GM18511 (cell line): Measurements from ENCODE around the gene PDCD4.

Source experiments
- ATAC-seq: cut with Tn5 transposase; IDR thresholded peaks from one replicate; pipeline ENCODE4 v1.9.1; 2021; ENCODE audit warnings: mild to moderate bottlenecking, moderate library complexity; ENCODE audit not compliant: unreplicated experiment

Gene PDCD4

GRCh38 chr10:110871298-110872084 is at the start of gene PDCD4:
Gene PDCD4, plus strand, starts transcription at chr10:110871928. Its CDS starts 4,100 bp downstream, at chr10:110876028.
- ATAC-seq = peak; percentile 80

- ATAC-seq = no peak
Measured at GRCh38 chr10:110822035-110822711, 49.6 kb upstream of the PDCD4 start.

GRCh38 chr10:110822712-110823311 is 48.9 kb upstream of the PDCD4 start:
- no peak for ATAC-seq

GRCh38 chr10:110824152-110824441 is 47.6 kb upstream of the PDCD4 start:
- ATAC-seq = no peak

GRCh38 chr10:110824660-110825059 is 47.1 kb upstream of the PDCD4 start:
- ATAC-seq = no peak

- ATAC-seq = no peak
Measured at GRCh38 chr10:110825508-110825907, 46.2 kb upstream of the PDCD4 start.

- ATAC-seq = no peak
Measured at GRCh38 chr10:110827410-110827809, 44.3 kb upstream of the PDCD4 start.

- no peak for ATAC-seq
Measured at GRCh38 chr10:110827875-110828274, 43.9 kb upstream of the PDCD4 start.

- ATAC-seq = no peak
Measured at GRCh38 chr10:110828525-110828924, 43.2 kb upstream of the PDCD4 start.

- no peak for ATAC-seq
Measured at GRCh38 chr10:110829721-110830410, 41.9 kb upstream of the PDCD4 start.

GRCh38 chr10:110833234-110833940 is 38.3 kb upstream of the PDCD4 start:
- no peak for ATAC-seq

GRCh38 chr10:110833941-110834628 is 37.6 kb upstream of the PDCD4 start:
- ATAC-seq = no peak

GRCh38 chr10:110834629-110835301 is 37.0 kb upstream of the PDCD4 start:
- no peak for ATAC-seq

GRCh38 chr10:110835841-110836240 is 35.9 kb upstream of the PDCD4 start:
- no peak for ATAC-seq

- no peak for ATAC-seq
Measured at GRCh38 chr10:110836706-110837105, 35.0 kb upstream of the PDCD4 start.

- no peak for ATAC-seq
Measured at GRCh38 chr10:110837418-110838171, 34.1 kb upstream of the PDCD4 start.

- no peak for ATAC-seq
Measured at GRCh38 chr10:110840225-110840922, 31.4 kb upstream of the PDCD4 start.

GRCh38 chr10:110840923-110841428 is 30.8 kb upstream of the PDCD4 start:
- ATAC-seq = no peak
